Kidney epithelial cell (primary cell): ENCODE data around the gene HLX. TPM values are rescaled to one million over a fixed set of nuclear protein-coding genes. Genes with fewer than 3 reads are reported as not detected.
A peak's percentile ranks its signal among the peaks of the same experiment; 100 is the strongest.

Experiments
- DNase-seq: peaks from one replicate; pipeline ENCODE4 v3.0.0-alpha.2; 2010; ENCODE audit warnings: low read depth
- H3K27me3 ChIP-seq: 2 replicates; pipeline ENCODE4 v1.6.0; 2011; ENCODE audit warnings: low read length; ENCODE audit not compliant: control insufficient read depth, insufficient read depth
- H3K36me3 ChIP-seq: 2 replicates; pipeline ENCODE4 v1.5.1; 2011; ENCODE audit warnings: low read length; ENCODE audit not compliant: control insufficient read depth, insufficient read depth
- H3K4me3 ChIP-seq: 2 replicates; pipeline ENCODE4 v1.5.1; 2011; ENCODE audit warnings: low read depth, mild to moderate bottlenecking, control low read depth, low read length
- CTCF ChIP-seq: IDR thresholded peaks from 2 replicates; pipeline ENCODE4 v1.5.1; 2011; ENCODE audit warnings: mild to moderate bottlenecking, moderate library complexity, low read length, control low read depth, inconsistent platforms; ENCODE audit not compliant: insufficient read depth, poor library complexity, severe bottlenecking
- total RNA-seq: library from RNA; depleted of rRNA; stranded (reverse); fragments of >200 nt; gene quantifications from 2 replicates; pipeline ENCODE4 v1.2.3, GENCODE V29; 2015

The HLX gene
- total RNA-seq, 1 donor from 2014 or later = 3.2 TPM

- Histone ChIP-seq H3K36me3 (no peaks in the 10 kb centered on the region), H3K27me3 (peaks cover 85% of the 10 kb centered on the region), H3K4me3 (no peak overlapping the region)
- no peak for DNase-seq
- no peak for TF ChIP-seq CTCF
Measured at GRCh38 chr1:220885971-220886370, 6.7 kb downstream of the HLX start.

GRCh38 chr1:220886470-220887201 is 7.4 kb downstream of the HLX start:
- peaks cover 85% of the 10 kb centered on the region for H3K27me3 ChIP-seq
- TF ChIP-seq CTCF = no peak
- DNase-seq = no peak
- no peak overlapping the region for H3K4me3 ChIP-seq
- H3K36me3 ChIP-seq = no peaks in the 10 kb centered on the region

GRCh38 chr1:220887202-220887519 is 7.9 kb downstream of the HLX start:
- no peaks in the 10 kb centered on the region for H3K36me3 ChIP-seq
- no peak overlapping the region for H3K4me3 ChIP-seq
- DNase-seq = no peak
- peak; percentile 17 for TF ChIP-seq CTCF
- H3K27me3 ChIP-seq = peaks cover 85% of the 10 kb centered on the region

GRCh38 chr1:220887520-220888416 is 8.5 kb downstream of the HLX start:
- no peak for DNase-seq
- Histone ChIP-seq H3K27me3 (peaks cover 87% of the 10 kb centered on the region), H3K4me3 (no peak overlapping the region), H3K36me3 (no peaks in the 10 kb centered on the region)
- TF ChIP-seq CTCF = no peak

- H3K27me3 ChIP-seq = peaks cover 95% of the 10 kb centered on the region
Measured at GRCh38 chr1:220888417-220888986, 9.3 kb downstream of the HLX start.

More at GRCh38 chr1:220888417-220888986, 9.3 kb downstream of the HLX start:
- no peak for TF ChIP-seq CTCF
- Histone ChIP-seq H3K4me3 (no peak overlapping the region), H3K36me3 (no peaks in the 10 kb centered on the region)
- no peak for DNase-seq
